UCSD-AML1 (cell line): Measurements from ENCODE around the gene KRTAP25-1.

ENCODE experiments used
- DNase-seq: peaks from one replicate; lab custom pipeline; 2025; ENCODE audit not compliant: unreplicated experiment; lab: John Stamatoyannopoulos, UW

KRTAP25-1 gene

DNA sequence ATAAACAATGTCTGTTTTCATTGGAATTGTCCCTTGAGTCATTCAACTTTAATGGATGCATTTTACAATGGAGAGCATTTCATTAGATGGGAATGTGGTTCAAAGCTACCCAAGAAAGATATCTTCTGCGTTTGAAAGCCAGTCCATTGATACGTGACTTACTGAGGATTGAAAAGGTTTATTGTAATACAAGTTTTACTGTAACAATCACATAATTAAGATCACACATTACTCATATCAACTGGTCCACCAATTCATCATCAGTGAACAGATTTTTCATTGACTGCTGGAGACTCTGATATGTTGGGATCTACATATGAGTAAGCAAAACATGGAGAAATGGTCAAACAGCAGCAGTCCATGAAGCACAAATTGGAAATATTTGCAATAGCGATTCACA, 39.4 kb downstream of the KRTAP25-1 start:
- no peak for DNase-seq

DNA sequence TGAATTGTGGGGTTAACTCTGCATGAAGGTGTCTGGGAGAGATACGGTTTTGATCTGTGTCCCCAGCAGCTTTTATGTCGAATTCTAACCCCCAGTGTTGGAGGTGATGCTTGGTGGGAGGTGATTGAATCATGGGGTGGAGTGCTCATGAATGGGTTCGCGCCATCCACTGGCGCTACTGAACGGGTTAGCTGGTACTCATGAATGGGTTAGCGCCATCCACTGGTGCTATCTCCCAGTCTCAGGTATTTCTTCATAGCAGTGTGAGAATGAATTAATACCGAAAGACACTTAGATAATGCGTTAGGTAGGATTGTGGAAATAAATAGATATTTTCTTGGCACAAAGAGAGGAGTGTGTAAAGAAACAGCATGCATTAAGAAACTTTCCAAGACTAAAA, 40.5 kb downstream of the KRTAP25-1 start:
- DNase-seq, result no peak

DNA sequence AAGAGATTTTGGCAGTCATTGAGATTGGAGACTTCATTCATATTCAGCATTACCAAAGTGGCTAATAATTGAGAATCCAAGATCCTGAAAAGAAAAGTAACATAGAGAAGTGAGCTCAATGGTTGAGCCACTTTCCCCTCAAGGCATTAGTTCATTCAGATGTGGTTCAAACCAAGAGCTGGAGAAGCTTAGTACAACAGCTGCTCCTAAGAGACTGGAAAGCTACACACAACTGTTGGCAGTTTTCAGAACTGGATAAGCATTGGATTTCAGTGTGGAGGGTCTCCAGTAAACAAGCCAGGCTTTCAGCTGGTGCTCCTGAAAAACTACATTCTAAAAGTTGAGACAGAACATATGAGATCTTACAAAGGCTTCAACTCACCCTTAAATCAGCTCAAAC, 44.3 kb downstream of the KRTAP25-1 start:
- DNase-seq, result no peak

DNA sequence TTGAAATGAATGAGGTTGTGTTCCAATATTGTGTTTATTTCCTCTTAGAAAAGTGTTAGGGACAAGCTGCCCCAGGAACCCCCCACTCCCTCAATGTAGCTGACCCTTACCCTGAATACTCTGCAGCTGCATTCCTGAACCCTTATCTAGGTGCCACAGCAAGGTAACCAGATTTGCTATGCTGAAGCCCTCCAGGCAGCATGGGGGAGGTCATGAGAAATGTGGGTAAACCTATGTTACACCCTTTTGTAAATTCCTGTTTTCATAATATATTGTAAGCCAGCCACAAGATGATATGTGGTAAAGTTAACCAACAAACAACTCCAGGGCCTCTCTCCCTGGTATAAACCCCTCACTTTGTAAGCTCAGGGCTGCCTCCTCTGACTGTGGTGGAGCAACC, 45.6 kb downstream of the KRTAP25-1 start:
- DNase-seq, result no peak

DNA sequence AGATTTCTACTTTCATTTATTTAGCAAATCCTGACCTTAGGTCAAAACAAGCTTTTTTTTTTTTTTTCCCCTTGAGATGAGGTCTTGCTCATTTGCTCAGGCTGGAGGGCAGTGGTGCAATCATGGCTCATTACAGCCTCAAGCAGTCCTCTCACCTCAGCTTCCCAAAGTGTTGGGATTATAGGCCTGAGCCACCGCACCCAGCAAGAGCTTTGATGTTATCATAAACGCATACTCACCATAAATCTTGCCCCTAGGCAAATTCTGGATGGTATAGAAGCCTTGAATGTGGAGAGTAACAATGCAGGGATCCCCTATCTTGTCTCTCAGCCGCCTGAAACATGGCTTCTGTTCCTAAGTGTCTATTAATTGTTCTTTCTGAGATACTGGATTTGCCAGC, 48.7 kb downstream of the KRTAP25-1 start:
- DNase-seq, result no peak
